ENCODE measurements around the gene TEAD1. TPM values are rescaled to one million over a fixed set of nuclear protein-coding genes. Genes with fewer than 3 reads are reported as not detected.
A peak's percentile ranks its signal among the peaks of the same experiment; 100 is the strongest.

Gene TEAD1
- total RNA-seq, 6 donors from 2014 or later = 53.5 to 141 (median 80.2) TPM

GRCh38 chr11:12832480-12833224 lies 158.4 kb downstream of the TEAD1 start:
- Histone ChIP-seq H3K4me3 (no peak overlapping the region), H3K27ac (no peak overlapping the region), H3K27me3 (no peaks in the 10 kb centered on the region), H3K9me3 (no peaks in the 10 kb centered on the region), H3K4me1 (peaks cover 6 to 16% (median 10%) of the 10 kb centered on the region in 4 donors), H3K36me3 (no peaks in the 10 kb centered on the region)
- WGBS, 2 donors = 79 to 81% methylated on average over 2 of the region's 2 CpGs
- ATAC-seq (ENCODE audit: low FRiP score in 2 of 2) (no peak), DNase-seq (no peak)
- TF ChIP-seq EP300 (IDR thresholded peaks at IDR 0.05) (no peak), CTCF (IDR thresholded peaks at IDR 0.05) (no peak), POLR2A (IDR thresholded peaks at IDR 0.05) (no peak), POLR2AphosphoS5 (IDR thresholded peaks at IDR 0.05) (no peak)

- Histone ChIP-seq H3K4me1 (peaks cover 0 to 8% (median 4%) of the 10 kb centered on the region in 4 donors), H3K9me3 (no peaks in the 10 kb centered on the region), H3K4me3 (no peak overlapping the region), H3K27me3 (no peaks in the 10 kb centered on the region), H3K27ac (no peak overlapping the region), H3K36me3 (no peaks in the 10 kb centered on the region)
- WGBS, 2 donors = 87 to 93% methylated on average over 2 of the region's 2 CpGs
- DNase-seq = no peak
- no peak for ATAC-seq (ENCODE audit: low FRiP score in 2 of 2)
- TF ChIP-seq POLR2A (IDR thresholded peaks at IDR 0.05) (no peak), EP300 (IDR thresholded peaks at IDR 0.05) (no peak), POLR2AphosphoS5 (IDR thresholded peaks at IDR 0.05) (no peak), CTCF (IDR thresholded peaks at IDR 0.05) (no peak)
Observed at GRCh38 chr11:12834166-12834565, 159.9 kb downstream of the TEAD1 start.

GRCh38 chr11:12834630-12835029 lies 160.4 kb downstream of the TEAD1 start:
- TF ChIP-seq POLR2AphosphoS5 (IDR thresholded peaks at IDR 0.05) (no peak), POLR2A (IDR thresholded peaks at IDR 0.05) (no peak), EP300 (IDR thresholded peaks at IDR 0.05) (no peak), CTCF (IDR thresholded peaks at IDR 0.05) (no peak)
- WGBS, 2 donors = 83 to 94% methylated on average over 1 of the region's 1 CpG
- peak overlapping the region in 1 of 4 donors; percentile 38 for H3K27ac ChIP-seq
- no peaks in the 10 kb centered on the region for H3K9me3 ChIP-seq
- H3K4me1 ChIP-seq = peaks cover 0 to 6% (median 2%) of the 10 kb centered on the region in 4 donors
- no peaks in the 10 kb centered on the region for H3K27me3 ChIP-seq
- no peak for DNase-seq
- no peaks in the 10 kb centered on the region for H3K36me3 ChIP-seq
- no peak for ATAC-seq (ENCODE audit: low FRiP score in 2 of 2)
- no peak overlapping the region for H3K4me3 ChIP-seq

GRCh38 chr11:12835286-12835685 lies 161.1 kb downstream of the TEAD1 start:
- WGBS, 2 donors = 66 to 71% methylated on average over 11 of the region's 11 CpGs
- ATAC-seq (ENCODE audit: low FRiP score in 2 of 2) = peak; percentile 39 to 40
- TF ChIP-seq POLR2A (IDR thresholded peaks at IDR 0.05) (peak in 1 of 4 donors; percentile 18), CTCF (IDR thresholded peaks at IDR 0.05) (no peak), POLR2AphosphoS5 (IDR thresholded peaks at IDR 0.05) (no peak)
- Histone ChIP-seq H3K4me3 (no peak overlapping the region), H3K9me3 (no peaks in the 10 kb centered on the region), H3K27me3 (no peaks in the 10 kb centered on the region), H3K27ac (peak overlapping the region in 1 of 4 donors; percentile 38), H3K4me1 (peaks cover 0 to 6% (median 2%) of the 10 kb centered on the region in 4 donors), H3K36me3 (no peaks in the 10 kb centered on the region)
- DNase-seq = no peak
